Thyroid gland (tissue), 4 donors: ENCODE measurements around the gene NUP62CL. TPM values are rescaled to one million over a fixed set of nuclear protein-coding genes. Genes with fewer than 3 reads are reported as not detected.

ENCODE experiments used
- DNase-seq, 2 donors: peaks; one replicate each; pipeline ENCODE4 v3.0.0-alpha.2; 2019
- H3K27ac ChIP-seq, 3 donors: fragments of 200-600 bp; sonication (generic); 1 replicate in 2 of 3; 2 replicates in 1 of 3; pipeline ENCODE4 v1.5.1; 2016 to 2019; ENCODE audit warnings: mild to moderate bottlenecking in 1 of 3, moderate library complexity in 1 of 3
- H3K27me3 ChIP-seq: fragments of 200-600 bp; sonication (generic); one replicate; pipeline ENCODE4 v1.5.1; 2019
- H3K36me3 ChIP-seq, 2 donors: fragments of 200-600 bp; sonication (generic); one replicate each; pipeline ENCODE4 v1.5.1; 2016 to 2019
- H3K4me1 ChIP-seq, 2 donors: fragments of 200-600 bp; sonication (generic); one replicate each; pipeline ENCODE4 v1.5.1; 2017 to 2019
- H3K4me3 ChIP-seq, 3 donors: fragments of 200-600 bp; sonication (generic); replicated peaks in 1 of 3; 1 replicate in 2 of 3; 2 replicates in 1 of 3; pipeline ENCODE4 v1.5.1; 2016; ENCODE audit warnings: mild to moderate bottlenecking in 1 of 3
- H3K9me3 ChIP-seq: fragments of 200-600 bp; sonication (generic); one replicate; pipeline ENCODE4 v1.5.1; 2017
- POLR2A ChIP-seq, 2 donors: fragments of 450-650 bp; IDR thresholded peaks; one replicate each; pipeline ENCODE4 v1.6.1; 2017; ENCODE audit warnings: antibody characterized with exemption in 2 of 2, mild to moderate bottlenecking in 2 of 2, moderate library complexity in 1 of 2
- WGBS, 2 donors: methylation state at CpG; one replicate each; pipeline ENCODE4 v1.1.5; 2017; 5-methylcytosine and 5-hydroxymethylcytosine counted together
- intact Hi-C: fragments of 100-400 bp; cut with DNase I; formaldehyde crosslinking; loops from one replicate; pipeline ENCODE4 v1.15.1; 2023
- total RNA-seq, 4 donors: library from RNA; depleted of rRNA; stranded (reverse); fragments of >200 nt; gene quantifications; one replicate each; pipeline ENCODE4 v1.2.3, GENCODE V29; 2016
- TF ChIP-seq, protein P1 (sequence below), 6 experiments: fragments of 200-600 bp in 3 of 6; fragments of 450-650 bp in 3 of 6; sonication (generic) in 3 of 6; IDR thresholded peaks; one replicate each; pipeline ENCODE4 v1.5.1; 2016 to 2019; ENCODE audit warnings: antibody characterized with exemption in 6 of 6, mild to moderate bottlenecking in 2 of 6, inconsistent platforms in 1 of 6, moderate library complexity in 1 of 6

Gene NUP62CL
- total RNA-seq, 4 donors from 2014 or later: 10.6 to 16.1 (median 15.3) TPM

DNA sequence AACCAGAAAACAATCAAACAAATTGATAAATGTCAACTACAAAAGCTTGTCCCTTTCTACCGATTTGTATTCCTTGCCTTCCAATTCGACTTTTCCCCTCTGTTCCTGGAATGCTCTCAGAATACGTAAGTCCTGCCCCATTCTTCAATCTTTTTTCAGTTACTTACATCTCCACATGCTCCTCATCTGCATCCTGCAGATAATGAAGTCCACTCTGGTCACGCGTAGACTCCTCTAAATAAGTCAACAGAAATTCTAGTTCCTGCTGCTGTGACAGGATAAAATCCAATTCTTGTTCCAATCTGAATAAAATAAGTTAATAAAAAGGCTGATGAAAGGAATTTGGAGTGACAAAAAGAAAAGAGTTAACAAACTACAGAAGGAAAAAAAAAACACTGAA is 53.2 kb downstream of the NUP62CL start:
- Histone ChIP-seq H3K27me3 (no peaks in the 10 kb centered on the region), H3K36me3 (no peaks in the 10 kb centered on the region), H3K9me3 (no peaks in the 10 kb centered on the region), H3K4me1 (no peaks in the 10 kb centered on the region), H3K4me3 (no peak overlapping the region), H3K27ac (no peak overlapping the region)
- 91% methylated on average over 5 of the region's 5 CpGs for WGBS, 2 donors
- intact Hi-C loops: no loop called here
- TF ChIP-seq POLR2A (IDR thresholded peaks at IDR 0.05): no peak
- TF ChIP-seq, protein P1, sequence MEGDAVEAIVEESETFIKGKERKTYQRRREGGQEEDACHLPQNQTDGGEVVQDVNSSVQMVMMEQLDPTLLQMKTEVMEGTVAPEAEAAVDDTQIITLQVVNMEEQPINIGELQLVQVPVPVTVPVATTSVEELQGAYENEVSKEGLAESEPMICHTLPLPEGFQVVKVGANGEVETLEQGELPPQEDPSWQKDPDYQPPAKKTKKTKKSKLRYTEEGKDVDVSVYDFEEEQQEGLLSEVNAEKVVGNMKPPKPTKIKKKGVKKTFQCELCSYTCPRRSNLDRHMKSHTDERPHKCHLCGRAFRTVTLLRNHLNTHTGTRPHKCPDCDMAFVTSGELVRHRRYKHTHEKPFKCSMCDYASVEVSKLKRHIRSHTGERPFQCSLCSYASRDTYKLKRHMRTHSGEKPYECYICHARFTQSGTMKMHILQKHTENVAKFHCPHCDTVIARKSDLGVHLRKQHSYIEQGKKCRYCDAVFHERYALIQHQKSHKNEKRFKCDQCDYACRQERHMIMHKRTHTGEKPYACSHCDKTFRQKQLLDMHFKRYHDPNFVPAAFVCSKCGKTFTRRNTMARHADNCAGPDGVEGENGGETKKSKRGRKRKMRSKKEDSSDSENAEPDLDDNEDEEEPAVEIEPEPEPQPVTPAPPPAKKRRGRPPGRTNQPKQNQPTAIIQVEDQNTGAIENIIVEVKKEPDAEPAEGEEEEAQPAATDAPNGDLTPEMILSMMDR (IDR thresholded peaks at IDR 0.05): no peak
- DNase-seq: no peak

DNA sequence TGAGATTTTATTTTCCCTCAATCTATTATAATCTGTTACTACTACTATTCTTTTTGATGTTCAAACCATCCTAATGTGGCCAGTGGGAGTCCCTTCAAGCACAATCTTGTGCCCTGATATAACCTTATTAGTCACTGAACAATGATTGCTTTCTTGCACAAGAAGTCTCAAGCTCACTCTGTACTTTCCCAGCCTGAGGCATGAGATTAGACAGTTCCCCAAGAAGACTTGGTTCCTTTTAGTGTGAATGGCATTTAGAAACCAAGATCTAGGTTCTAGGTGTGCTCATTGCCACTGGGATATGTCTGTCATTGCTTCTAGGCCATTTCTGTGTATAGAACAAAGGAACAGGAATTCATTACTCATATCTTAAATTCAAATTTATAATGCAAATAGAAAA is 59.6 kb downstream of the NUP62CL start:
- DNase-seq: no peak

GRCh38 chrX:107135965-107136307 is 70.3 kb downstream of the NUP62CL start:
- DNase-seq: no peak
- H3K27me3 ChIP-seq: no peaks in the 10 kb centered on the region
- intact Hi-C loops: no loop called here
- H3K4me1 ChIP-seq: no peaks in the 10 kb centered on the region
- TF ChIP-seq POLR2A (IDR thresholded peaks at IDR 0.05): no peak
- TF ChIP-seq, protein P1 (IDR thresholded peaks at IDR 0.05): no peak
- H3K36me3 ChIP-seq: no peaks in the 10 kb centered on the region
- no peaks in the 10 kb centered on the region for H3K9me3 ChIP-seq
- H3K4me3 ChIP-seq: no peak overlapping the region
- WGBS, 2 donors: 95 to 96% methylated on average over 1 of the region's 1 CpG
- no peak overlapping the region for H3K27ac ChIP-seq

More for the DNA sequence above, 59.6 kb downstream of the NUP62CL start:
- no peaks in the 10 kb centered on the region for H3K27me3 ChIP-seq
- H3K27ac ChIP-seq: no peak overlapping the region
- H3K36me3 ChIP-seq: no peaks in the 10 kb centered on the region
- no peaks in the 10 kb centered on the region for H3K4me1 ChIP-seq
- no peak for TF ChIP-seq POLR2A (IDR thresholded peaks at IDR 0.05)
- TF ChIP-seq, protein P1 (IDR thresholded peaks at IDR 0.05): no peak
- no peak overlapping the region for H3K4me3 ChIP-seq
- H3K9me3 ChIP-seq: no peaks in the 10 kb centered on the region
- intact Hi-C loops: no loop called here

GRCh38 chrX:107135049-107135964 is 70.9 kb downstream of the NUP62CL start:
- whole genome bisulfite sequencing, 2 donors: 78 to 82% methylated on average over 5 of the region's 5 CpGs
- no peak for DNase-seq
- Histone ChIP-seq H3K27ac (no peak overlapping the region), H3K9me3 (no peaks in the 10 kb centered on the region), H3K36me3 (no peaks in the 10 kb centered on the region), H3K27me3 (no peaks in the 10 kb centered on the region), H3K4me1 (no peaks in the 10 kb centered on the region), H3K4me3 (no peak overlapping the region)
- TF ChIP-seq POLR2A (IDR thresholded peaks at IDR 0.05): no peak
- TF ChIP-seq, protein P1 (IDR thresholded peaks at IDR 0.05): no peak
- intact Hi-C loops: no loop called here

DNA sequence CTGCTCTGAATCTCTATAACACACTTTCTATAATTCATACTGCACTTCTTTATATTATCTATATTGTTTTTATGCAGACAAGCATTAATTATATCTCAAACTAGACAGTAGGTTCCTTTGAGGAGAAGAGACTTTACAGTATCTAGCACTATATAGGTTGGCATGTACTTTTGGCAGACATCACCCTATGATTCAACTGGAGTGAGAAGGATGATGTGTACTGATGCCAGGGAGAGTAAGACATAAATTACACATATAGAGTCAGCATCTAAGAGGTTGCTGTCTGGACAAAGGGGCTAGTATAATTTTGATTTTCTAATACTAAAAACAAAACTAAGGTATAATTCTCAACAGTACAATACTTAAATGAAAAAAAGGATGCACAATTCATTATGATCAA is 82.5 kb downstream of the NUP62CL start:
- H3K4me3 ChIP-seq: no peak overlapping the region
- H3K27me3 ChIP-seq: no peaks in the 10 kb centered on the region
- no peak for DNase-seq
- intact Hi-C loops: no loop called here
- TF ChIP-seq, protein P1 (IDR thresholded peaks at IDR 0.05): no peak
- TF ChIP-seq POLR2A (IDR thresholded peaks at IDR 0.05): no peak
- H3K36me3 ChIP-seq: no peaks in the 10 kb centered on the region
- no peak overlapping the region for H3K27ac ChIP-seq
- no peaks in the 10 kb centered on the region for H3K4me1 ChIP-seq
- H3K9me3 ChIP-seq: no peaks in the 10 kb centered on the region
